Lung (tissue), 12 donors: ENCODE data around the gene WNT11. TPM values are rescaled to one million over a fixed set of nuclear protein-coding genes. Genes with fewer than 3 reads are reported as not detected.

ENCODE experiments used
- ATAC-seq: fragments of 200-7000 bp; cut with Tn5 transposase; one replicate; pipeline ENCODE4 v1.9.1; 2020; ENCODE audit warnings: moderate number of reproducible peaks; ENCODE audit not compliant: insufficient read depth, low FRiP score
- DNase-seq, 3 donors: peaks; one replicate each; pipeline ENCODE4 v3.0.0-alpha.2; 2013 to 2017
- H3K27ac ChIP-seq, 2 donors: one replicate each; pipeline ENCODE4 v1.5.1; 2013; ENCODE audit warnings: mild to moderate bottlenecking in 2 of 2, moderate library complexity in 2 of 2, control low read depth in 1 of 2, inconsistent platforms in 1 of 2, low read depth in 1 of 2, low read length in 1 of 2
- H3K27me3 ChIP-seq, 3 donors: one replicate each; pipeline ENCODE4 v1.5.1; 2013; ENCODE audit warnings: low read length in 2 of 3; ENCODE audit not compliant: control insufficient read depth in 3 of 3, insufficient read depth in 3 of 3
- H3K36me3 ChIP-seq, 4 donors: one replicate each; pipeline ENCODE4 v1.5.1; 2013; ENCODE audit warnings: low read length in 4 of 4, mild to moderate bottlenecking in 1 of 4, moderate library complexity in 1 of 4; ENCODE audit not compliant: control insufficient read depth in 4 of 4, insufficient read depth in 4 of 4
- H3K4me1 ChIP-seq, 5 donors: one replicate each; pipeline ENCODE4 v1.5.1; 2013; ENCODE audit warnings: low read length in 5 of 5, mild to moderate bottlenecking in 2 of 5, moderate library complexity in 1 of 5; ENCODE audit not compliant: control insufficient read depth in 5 of 5, insufficient read depth in 5 of 5
- H3K4me3 ChIP-seq: one replicate; pipeline ENCODE4 v1.5.1; 2013; ENCODE audit warnings: mild to moderate bottlenecking, control low read depth, moderate library complexity
- H3K9ac ChIP-seq, 2 donors: one replicate each; pipeline ENCODE4 v1.5.1; 2013; ENCODE audit warnings: low read length in 2 of 2, control low read depth in 1 of 2; ENCODE audit not compliant: insufficient read depth in 1 of 2
- H3K9me3 ChIP-seq, 4 donors: one replicate each; pipeline ENCODE4 v1.5.1; 2013; ENCODE audit warnings: low read length in 3 of 4, mild to moderate bottlenecking in 1 of 4, moderate library complexity in 1 of 4; ENCODE audit not compliant: control insufficient read depth in 4 of 4, insufficient read depth in 3 of 4
- CTCF ChIP-seq: IDR thresholded peaks from 2 replicates; pipeline ENCODE4 v1.5.1; 2012; ENCODE audit warnings: mild to moderate bottlenecking; ENCODE audit errors: control extremely low read depth, extremely low read depth
- WGBS, 2 donors: extraction: QIAGEN DNeasy Blood & Tissue Kit; methylation state at CpG; one replicate each; pipeline ENCODE4 v1.1.7; 2013; 5-methylcytosine and 5-hydroxymethylcytosine counted together
- polyA plus RNA-seq, 2 donors: library from polyadenylated mRNA; stranded (reverse); fragments of 200-250 nt; gene quantifications; one replicate each; pipeline ENCODE4 v1.2.1, GENCODE V29; 2013
- total RNA-seq, 2 donors: library from RNA; depleted of rRNA in 1 of 2; stranded (reverse); fragments of >200 nt in 1 of 2; gene quantifications; one replicate each; pipeline ENCODE4 v1.2.1, GENCODE V29; 2014 to 2021
- donor health status: control.
- donor health status: control.
- donor health status: Bipolar disorder and iron deficiency.
- donor health status: healthy.
- donor health status: DM: yes; HTN: yes; CAD: no.

Gene WNT11
- total and polyA plus RNA-seq, 4 donors = 1.5 to 31.3 (median 3.6) TPM

- DNase-seq = no peak
- Histone ChIP-seq H3K4me1 (peaks cover 0 to 16% (median 4%) of the 10 kb centered on the region in 5 donors), H3K36me3 (no peaks in the 10 kb centered on the region), H3K9ac (no peak overlapping the region), H3K27me3 (no peaks in the 10 kb centered on the region), H3K27ac (no peak overlapping the region), H3K4me3 (no peak overlapping the region), H3K9me3 (no peaks in the 10 kb centered on the region)
- no peak for TF ChIP-seq CTCF
- ATAC-seq = no peak
- WGBS, 2 donors = 62 to 64% methylated on average over 16 to 17 of the region's 17 CpGs
Measured at GRCh38 chr11:76241243-76242000, 35.1 kb upstream of the WNT11 start.

GRCh38 chr11:76240666-76241065 is 34.4 kb upstream of the WNT11 start:
- 94% methylated on average over 7 of the region's 7 CpGs for WGBS, 2 donors
- DNase-seq (no peak), ATAC-seq (no peak)
- no peaks in the 10 kb centered on the region for H3K27me3 ChIP-seq
- H3K27ac ChIP-seq = no peak overlapping the region
- H3K9ac ChIP-seq = no peak overlapping the region
- no peaks in the 10 kb centered on the region for H3K36me3 ChIP-seq
- peaks cover 0 to 18% (median 7%) of the 10 kb centered on the region in 5 donors for H3K4me1 ChIP-seq
- no peaks in the 10 kb centered on the region for H3K9me3 ChIP-seq
- no peak overlapping the region for H3K4me3 ChIP-seq
- TF ChIP-seq CTCF = no peak

GRCh38 chr11:76240161-76240540 is 33.8 kb upstream of the WNT11 start:
- Histone ChIP-seq H3K9me3 (no peaks in the 10 kb centered on the region), H3K27ac (no peak overlapping the region), H3K9ac (no peak overlapping the region), H3K4me1 (peaks cover 0 to 18% (median 7%) of the 10 kb centered on the region in 5 donors), H3K36me3 (no peaks in the 10 kb centered on the region), H3K27me3 (no peaks in the 10 kb centered on the region), H3K4me3 (no peak overlapping the region)
- no peak for TF ChIP-seq CTCF
- ATAC-seq = no peak
- WGBS, 2 donors = 92 to 95% methylated on average over 7 of the region's 7 CpGs
- no peak for DNase-seq
